ENCODE results near the gene ZNF790. TPM values are rescaled to one million over a fixed set of nuclear protein-coding genes. Genes with fewer than 3 reads are reported as not detected.

ZNF790 gene
- total and polyA plus RNA-seq, 2 of the 4 experiments (the other 2 are of a cell fraction) = 0.97 to 4.3 TPM

- no peak overlapping the region for H2BK5ac ChIP-seq (ENCODE audit: low read depth, low read length, poor library complexity, severe bottlenecking)
- BruUV-seq (replicated peaks) = no TSS peak
- H4K8ac ChIP-seq (ENCODE audit: low read depth in 2 of 2, low read length in 2 of 2) = no peak overlapping the region
- H4K20me1 ChIP-seq (ENCODE audit: insufficient read depth, low read length) = no peaks in the 10 kb centered on the region
- intact Hi-C loops (cut with micrococcal nuclease) (no loop called here), in situ Hi-C loops (cut with MboI; ENCODE audit: low sequenced_read_pairs) (no loop called here), dilution Hi-C loops (cut with HindIII; ENCODE audit: low sequenced_read_pairs, unreplicated experiment) (no loop called here)
- no peak overlapping the region for H3K18ac ChIP-seq (ENCODE audit: low read depth, low read length)
- no peak overlapping the region for H3K27ac ChIP-seq (ENCODE audit: insufficient read depth, low read length)
- no peak overlapping the region for H3K4me2 ChIP-seq (ENCODE audit: low read depth, low read length)
- no peak overlapping the region for H2BK20ac ChIP-seq (ENCODE audit: low read depth, low read length)
- no peak overlapping the region for H3K23ac ChIP-seq (ENCODE audit: low read depth, low read length)
- H3K9me1 ChIP-seq (ENCODE audit: insufficient read depth, low read length) = no peaks in the 10 kb centered on the region
- no peak overlapping the region for H3K56ac ChIP-seq (ENCODE audit: extremely low read depth, insufficient read depth, low read length)
- no peaks in the 10 kb centered on the region for H3K27me3 ChIP-seq (ENCODE audit: control insufficient read depth, insufficient read depth, low read length)
- no peak overlapping the region for H3K4ac ChIP-seq (ENCODE audit: low read depth, low read length)
- H3K79me1 ChIP-seq (ENCODE audit: low read depth in 1 of 2, low read length in 2 of 2) = no peaks in the 10 kb centered on the region; a peak in 1 of 4 replicates
- no peak overlapping the region for H2AK9ac ChIP-seq (replicated peaks; ENCODE audit: low read depth, low read length, poor library complexity)
- CTCF ChIA-PET = no interaction called here
- H3K9ac ChIP-seq (ENCODE audit: low read depth, low read length) = no peak overlapping the region
- H4K91ac ChIP-seq (ENCODE audit: insufficient read depth, low read depth, low read length) = no peak overlapping the region
- H3K14ac ChIP-seq (replicated peaks; ENCODE audit: low read depth, low read length) = no peak overlapping the region
- H3K4me3 ChIP-seq (ENCODE audit: insufficient read depth, low read depth, low read length) = no peak overlapping the region
- POLR2A ChIA-PET (ENCODE audit: unreplicated experiment) = no interaction called here
- peaks cover 14% of the 10 kb centered on the region for H3K36me3 ChIP-seq (ENCODE audit: control insufficient read depth, insufficient read depth, low read length)
- H2BK120ac ChIP-seq (ENCODE audit: low read depth, low read length) = no peak overlapping the region
- no peak overlapping the region for H2AFZ ChIP-seq (replicated peaks; ENCODE audit: low read length, poor library complexity)
- no peak overlapping the region for H2AK5ac ChIP-seq (ENCODE audit: low read depth, low read length)
- DNase-seq (no peak), ATAC-seq (ENCODE audit: low read depth) (no peak)
- TF ChIP-seq ELK1 (IDR thresholded peaks at IDR 0.05; ENCODE audit: borderline replicate concordance, low read depth, low read length) (no peak), CHD1 (IDR thresholded peaks at IDR 0.05; ENCODE audit: low read depth, low read length) (no peak), USF2 (IDR thresholded peaks at IDR 0.05; ENCODE audit: low read depth, low read length) (no peak), BHLHE40 (IDR thresholded peaks at IDR 0.05; ENCODE audit: low read depth, low read length) (no peak), POLR2A (IDR thresholded peaks at IDR 0.05; ENCODE audit: low read depth, low read length) (no peak)
- H4K5ac ChIP-seq (ENCODE audit: low read depth, low read length) = no peak overlapping the region
- H3K4me1 ChIP-seq (ENCODE audit: control insufficient read depth, insufficient read depth, low read length) = no peaks in the 10 kb centered on the region
- H3K9me3 ChIP-seq (ENCODE audit: control insufficient read depth, insufficient read depth, low read length) = peaks cover 51% of the 10 kb centered on the region
- H2BK15ac ChIP-seq (ENCODE audit: low read depth, low read length) = no peak overlapping the region
Measured at GRCh38 chr19:36807029-36807428, 31.2 kb downstream of the ZNF790 start.
